ENCODE data around the gene PKIG. TPM values are rescaled to one million over a fixed set of nuclear protein-coding genes. Genes with fewer than 3 reads are reported as not detected.

Gene PKIG
- total RNA-seq, 1 experiment from 2014 or later = 41.9 TPM

DNA sequence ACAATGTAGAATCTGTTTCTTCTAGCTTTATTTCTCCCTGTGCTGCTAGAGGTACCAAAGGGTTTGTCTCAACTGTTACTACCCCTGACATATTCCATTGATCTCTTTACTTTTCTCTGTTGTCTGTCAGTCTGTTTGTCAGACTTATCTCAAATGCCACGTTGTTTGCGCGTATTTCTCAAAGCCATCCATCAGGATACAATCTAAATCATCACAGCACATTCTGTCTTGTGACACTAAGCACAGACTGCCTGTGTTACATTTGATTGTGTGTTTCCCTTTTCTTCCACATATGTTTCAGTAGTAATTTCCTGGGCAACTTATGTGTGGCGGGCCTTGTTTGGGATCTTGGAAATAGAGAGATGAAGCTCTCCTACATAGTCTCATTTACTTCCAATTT is 30.3 kb upstream of the PKIG start:
- no peaks in the 10 kb centered on the region for H3K9me2 ChIP-seq (ENCODE audit: insufficient read depth)
- H3K27me3 ChIP-seq (ENCODE audit: insufficient read depth, low read depth) = no peaks in the 10 kb centered on the region
- no peak for DNase-seq
- H3K36me3 ChIP-seq (ENCODE audit: low read depth) = no peaks in the 10 kb centered on the region
- CTCF ChIA-PET = no interaction called here
- H3K4me1 ChIP-seq (replicated peaks; ENCODE audit: insufficient read depth) = peaks cover 24% of the 10 kb centered on the region
- TF ChIP-seq, protein P1, sequence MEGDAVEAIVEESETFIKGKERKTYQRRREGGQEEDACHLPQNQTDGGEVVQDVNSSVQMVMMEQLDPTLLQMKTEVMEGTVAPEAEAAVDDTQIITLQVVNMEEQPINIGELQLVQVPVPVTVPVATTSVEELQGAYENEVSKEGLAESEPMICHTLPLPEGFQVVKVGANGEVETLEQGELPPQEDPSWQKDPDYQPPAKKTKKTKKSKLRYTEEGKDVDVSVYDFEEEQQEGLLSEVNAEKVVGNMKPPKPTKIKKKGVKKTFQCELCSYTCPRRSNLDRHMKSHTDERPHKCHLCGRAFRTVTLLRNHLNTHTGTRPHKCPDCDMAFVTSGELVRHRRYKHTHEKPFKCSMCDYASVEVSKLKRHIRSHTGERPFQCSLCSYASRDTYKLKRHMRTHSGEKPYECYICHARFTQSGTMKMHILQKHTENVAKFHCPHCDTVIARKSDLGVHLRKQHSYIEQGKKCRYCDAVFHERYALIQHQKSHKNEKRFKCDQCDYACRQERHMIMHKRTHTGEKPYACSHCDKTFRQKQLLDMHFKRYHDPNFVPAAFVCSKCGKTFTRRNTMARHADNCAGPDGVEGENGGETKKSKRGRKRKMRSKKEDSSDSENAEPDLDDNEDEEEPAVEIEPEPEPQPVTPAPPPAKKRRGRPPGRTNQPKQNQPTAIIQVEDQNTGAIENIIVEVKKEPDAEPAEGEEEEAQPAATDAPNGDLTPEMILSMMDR (conservative IDR thresholded peaks at IDR 0.05) = no peak
- TF ChIP-seq EZH2 (IDR thresholded peaks at IDR 0.05; ENCODE audit: low read depth) = no peak
- POLR2A ChIA-PET (ENCODE audit: unreplicated experiment) = no interaction called here
- H3K4me3 ChIP-seq = no peak overlapping the region
- peak overlapping the region; percentile 60; the same call in 1 of the 2 replicates for H3K4me2 ChIP-seq
- no peaks in the 10 kb centered on the region for H4K20me1 ChIP-seq (ENCODE audit: insufficient read depth)
- H3F3A ChIP-seq (ENCODE audit: insufficient read depth, low read depth) = peaks cover 13% of the 10 kb centered on the region
- no peaks in the 10 kb centered on the region for H3K9me3 ChIP-seq (ENCODE audit: insufficient read depth, low read depth)
- BruUV-seq (replicated peaks) = no TSS peak
- no peak overlapping the region for H3K27ac ChIP-seq
- H3K79me2 ChIP-seq (ENCODE audit: low read depth) = no peaks in the 10 kb centered on the region
- no peak overlapping the region for H2AFZ ChIP-seq
- intact Hi-C loops (cut with micrococcal nuclease; ENCODE audit: unreplicated experiment) = no loop called here

- Histone ChIP-seq H3K9me3 (ENCODE audit: insufficient read depth, low read depth) (no peaks in the 10 kb centered on the region), H3K4me1 (replicated peaks; ENCODE audit: insufficient read depth) (peaks cover 24% of the 10 kb centered on the region), H2AFZ (no peak overlapping the region), H3K27me3 (ENCODE audit: insufficient read depth, low read depth) (no peaks in the 10 kb centered on the region), H3K9me2 (ENCODE audit: insufficient read depth) (no peaks in the 10 kb centered on the region), H3K27ac (peak overlapping the region; percentile 72), H4K20me1 (ENCODE audit: insufficient read depth) (no peaks in the 10 kb centered on the region), H3K36me3 (ENCODE audit: low read depth) (no peaks in the 10 kb centered on the region), H3K79me2 (ENCODE audit: low read depth) (no peaks in the 10 kb centered on the region), H3K4me2 (peak overlapping the region; percentile 60), H3F3A (ENCODE audit: insufficient read depth, low read depth) (peaks cover 13% of the 10 kb centered on the region), H3K4me3 (no peak overlapping the region)
- TF ChIP-seq EZH2 (IDR thresholded peaks at IDR 0.05; ENCODE audit: low read depth) = no peak
- TF ChIP-seq, protein P1 (conservative IDR thresholded peaks at IDR 0.05) = no peak
- ChIA-PET CTCF (no interaction called here), POLR2A (ENCODE audit: unreplicated experiment) (interaction anchor here (0.7 kb wide), 1 partner anchor 21 kb away, joined by 6 read pairs; no protein-coding TSS in a partner anchor)
- BruUV-seq (replicated peaks) = no TSS peak
- DNase-seq = no peak
- intact Hi-C loops (cut with micrococcal nuclease; ENCODE audit: unreplicated experiment) = no loop called here
Measured at GRCh38 chr20:44552568-44552949, 29.8 kb upstream of the PKIG start.

GRCh38 chr20:44552950-44553908 is 29.1 kb upstream of the PKIG start:
- intact Hi-C loops (cut with micrococcal nuclease; ENCODE audit: unreplicated experiment) = no loop called here
- peaks cover 13% of the 10 kb centered on the region for H3F3A ChIP-seq (ENCODE audit: insufficient read depth, low read depth)
- TF ChIP-seq EZH2 (IDR thresholded peaks at IDR 0.05; ENCODE audit: low read depth) = no peak
- TF ChIP-seq, protein P1 (conservative IDR thresholded peaks at IDR 0.05) = no peak
- no peaks in the 10 kb centered on the region for H3K79me2 ChIP-seq (ENCODE audit: low read depth)
- no TSS peak for BruUV-seq (replicated peaks)
- peaks cover 24% of the 10 kb centered on the region for H3K4me1 ChIP-seq (replicated peaks; ENCODE audit: insufficient read depth)
- peak; percentile 16 to 74 for DNase-seq
- ChIA-PET CTCF (interaction anchor here (0.5 kb wide), 2 partner anchors 20 to 35 kb away, joined by 4 to 7 read pairs; no protein-coding TSS in a partner anchor), POLR2A (ENCODE audit: unreplicated experiment) (interaction anchor here (0.6 to 0.7 kb wide), 3 partner anchors 15 to 24 kb away, joined by 3 to 6 read pairs (median 6); no protein-coding TSS in a partner anchor)
- H3K27me3 ChIP-seq (ENCODE audit: insufficient read depth, low read depth) = no peaks in the 10 kb centered on the region
- no peaks in the 10 kb centered on the region for H3K36me3 ChIP-seq (ENCODE audit: low read depth)
- peak overlapping the region; percentile 72 for H3K27ac ChIP-seq
- H3K4me3 ChIP-seq = peak overlapping the region; percentile 22; the same call in 1 of the 2 replicates
- H4K20me1 ChIP-seq (ENCODE audit: insufficient read depth) = no peaks in the 10 kb centered on the region
- H3K9me2 ChIP-seq (ENCODE audit: insufficient read depth) = no peaks in the 10 kb centered on the region
- H3K4me2 ChIP-seq = peak overlapping the region; percentile 60
- no peaks in the 10 kb centered on the region for H3K9me3 ChIP-seq (ENCODE audit: insufficient read depth, low read depth)
- peak overlapping the region; percentile 39; the same call in 1 of the 2 replicates for H2AFZ ChIP-seq
